ENCODE measurements around the gene ITGB2.
A peak's percentile ranks its signal among the peaks of the same experiment; 100 is the strongest.

Gene ITGB2

DNA sequence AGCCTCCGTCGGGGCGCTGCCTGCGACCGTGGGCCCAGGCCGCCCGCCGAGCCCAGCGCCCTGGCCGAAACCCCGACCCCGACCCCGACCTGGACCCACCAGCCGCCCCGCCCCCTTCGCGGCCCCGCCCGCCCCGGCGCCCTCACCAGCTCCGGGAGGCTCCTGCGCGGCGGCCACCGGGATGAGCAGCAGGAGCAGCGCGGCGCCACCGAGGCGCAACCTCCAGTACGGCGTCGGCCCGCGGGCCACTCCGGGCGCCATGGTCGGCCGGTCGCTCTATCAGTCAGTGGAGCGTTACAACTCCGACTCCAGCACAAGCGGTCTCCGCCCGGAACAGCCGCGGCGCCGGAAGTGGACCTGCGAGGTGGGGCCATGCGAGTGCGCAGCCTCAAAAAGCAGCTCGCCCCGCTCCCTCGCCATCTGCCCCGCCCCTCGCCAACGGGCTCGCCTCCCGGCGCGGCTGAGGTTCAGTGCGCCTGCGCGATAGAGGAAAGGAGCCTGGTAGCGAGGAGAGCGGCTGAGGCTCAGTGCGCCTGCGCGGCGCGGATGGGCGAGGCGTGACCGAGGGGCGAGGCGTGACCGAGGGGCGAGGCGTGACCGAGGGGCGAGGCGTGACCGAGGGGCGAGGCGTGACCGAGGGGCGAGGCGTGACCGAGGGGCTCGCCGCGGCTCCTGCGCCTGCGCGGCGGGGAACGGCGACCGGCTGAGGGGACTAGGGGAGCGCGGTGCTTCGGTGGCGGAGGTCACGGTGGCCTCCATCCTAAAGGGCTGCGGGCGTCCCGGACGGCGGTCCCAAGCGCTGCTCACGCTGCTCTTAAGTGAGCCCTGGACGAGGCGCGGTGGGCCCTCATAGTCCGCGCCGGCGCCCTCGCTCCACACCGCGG, 47.1 kb downstream of the ITGB2 start, which contains the start of gene PTTG1IP:
TSS of gene PTTG1IP (minus strand) at position 335 of the 884 bp plus-strand sequence. CDS start at position 261, 74 bp downstream.
- peak within 1 kb of the TSS; percentile 73 for H3K4me3 ChIP-seq (ENCODE audit: control insufficient read depth, low read depth, low read length)
- TF ChIP-seq, protein P1, sequence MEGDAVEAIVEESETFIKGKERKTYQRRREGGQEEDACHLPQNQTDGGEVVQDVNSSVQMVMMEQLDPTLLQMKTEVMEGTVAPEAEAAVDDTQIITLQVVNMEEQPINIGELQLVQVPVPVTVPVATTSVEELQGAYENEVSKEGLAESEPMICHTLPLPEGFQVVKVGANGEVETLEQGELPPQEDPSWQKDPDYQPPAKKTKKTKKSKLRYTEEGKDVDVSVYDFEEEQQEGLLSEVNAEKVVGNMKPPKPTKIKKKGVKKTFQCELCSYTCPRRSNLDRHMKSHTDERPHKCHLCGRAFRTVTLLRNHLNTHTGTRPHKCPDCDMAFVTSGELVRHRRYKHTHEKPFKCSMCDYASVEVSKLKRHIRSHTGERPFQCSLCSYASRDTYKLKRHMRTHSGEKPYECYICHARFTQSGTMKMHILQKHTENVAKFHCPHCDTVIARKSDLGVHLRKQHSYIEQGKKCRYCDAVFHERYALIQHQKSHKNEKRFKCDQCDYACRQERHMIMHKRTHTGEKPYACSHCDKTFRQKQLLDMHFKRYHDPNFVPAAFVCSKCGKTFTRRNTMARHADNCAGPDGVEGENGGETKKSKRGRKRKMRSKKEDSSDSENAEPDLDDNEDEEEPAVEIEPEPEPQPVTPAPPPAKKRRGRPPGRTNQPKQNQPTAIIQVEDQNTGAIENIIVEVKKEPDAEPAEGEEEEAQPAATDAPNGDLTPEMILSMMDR (IDR thresholded peaks at IDR 0.05; ENCODE audit: control insufficient read depth, insufficient read depth, low read depth, low read length, missing control alignments) = no peak
- DNase-seq (ENCODE audit: low read depth) = peak; percentile 75

DNA sequence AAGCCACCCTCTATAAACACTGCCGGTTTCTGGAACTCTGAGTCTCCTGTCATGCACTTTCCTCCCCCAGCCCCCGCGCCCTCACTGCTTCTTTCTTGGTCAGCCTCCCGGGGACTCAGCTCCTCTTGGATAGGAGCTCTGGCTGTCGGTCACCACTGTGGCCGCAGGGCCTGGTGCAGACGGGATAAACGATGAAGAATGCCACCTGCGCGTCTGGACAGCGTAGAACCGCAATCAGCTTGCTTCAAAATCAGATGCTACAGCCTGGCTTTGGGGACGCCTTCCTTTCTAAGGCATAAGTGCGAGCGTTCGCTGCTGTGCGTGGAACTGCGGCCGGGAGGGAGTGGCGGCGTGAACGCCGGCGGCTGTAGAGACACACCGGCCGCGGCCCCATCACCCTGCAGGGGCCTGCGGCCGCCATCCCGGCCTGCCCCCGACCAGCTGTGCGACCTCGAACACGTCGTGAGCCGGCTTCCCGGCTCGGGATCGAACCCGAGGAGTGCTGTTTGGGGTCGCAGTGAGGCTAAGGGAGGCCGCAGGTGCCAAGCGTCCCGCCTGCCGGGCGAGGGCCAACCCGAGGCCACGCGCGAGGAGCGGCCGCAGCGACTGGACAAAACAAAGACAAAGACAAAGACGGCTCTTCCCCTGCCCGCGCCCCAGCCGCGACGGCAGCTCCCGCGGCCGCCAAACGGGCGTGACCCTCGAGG, 47.9 kb downstream of the ITGB2 start:
- peak overlapping the region; percentile 73 for H3K4me3 ChIP-seq (ENCODE audit: control insufficient read depth, low read depth, low read length)
- no peak for DNase-seq (ENCODE audit: low read depth)
- TF ChIP-seq, protein P1 (IDR thresholded peaks at IDR 0.05; ENCODE audit: control insufficient read depth, insufficient read depth, low read depth, low read length, missing control alignments) = no peak

DNA sequence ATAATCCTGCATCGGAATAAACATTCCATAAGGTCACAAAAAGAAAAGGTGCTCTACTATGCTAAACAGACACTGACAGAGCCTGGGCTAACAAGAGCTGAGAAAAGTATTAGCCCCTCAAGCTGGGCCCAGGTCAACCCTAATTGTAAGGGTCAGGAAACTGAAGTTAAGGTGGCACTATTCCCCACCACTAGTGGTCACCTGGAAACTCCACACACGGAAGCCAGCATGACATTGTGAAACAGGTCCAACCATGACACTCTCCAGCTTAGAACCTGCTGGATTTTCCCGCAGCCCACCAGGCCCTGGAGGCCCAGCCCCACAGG, 48.4 kb downstream of the ITGB2 start:
- DNase-seq (ENCODE audit: low read depth) = no peak
- H3K4me3 ChIP-seq (ENCODE audit: control insufficient read depth, low read depth, low read length) = peak overlapping the region; percentile 73
- TF ChIP-seq, protein P1 (IDR thresholded peaks at IDR 0.05; ENCODE audit: control insufficient read depth, insufficient read depth, low read depth, low read length, missing control alignments) = no peak

DNA sequence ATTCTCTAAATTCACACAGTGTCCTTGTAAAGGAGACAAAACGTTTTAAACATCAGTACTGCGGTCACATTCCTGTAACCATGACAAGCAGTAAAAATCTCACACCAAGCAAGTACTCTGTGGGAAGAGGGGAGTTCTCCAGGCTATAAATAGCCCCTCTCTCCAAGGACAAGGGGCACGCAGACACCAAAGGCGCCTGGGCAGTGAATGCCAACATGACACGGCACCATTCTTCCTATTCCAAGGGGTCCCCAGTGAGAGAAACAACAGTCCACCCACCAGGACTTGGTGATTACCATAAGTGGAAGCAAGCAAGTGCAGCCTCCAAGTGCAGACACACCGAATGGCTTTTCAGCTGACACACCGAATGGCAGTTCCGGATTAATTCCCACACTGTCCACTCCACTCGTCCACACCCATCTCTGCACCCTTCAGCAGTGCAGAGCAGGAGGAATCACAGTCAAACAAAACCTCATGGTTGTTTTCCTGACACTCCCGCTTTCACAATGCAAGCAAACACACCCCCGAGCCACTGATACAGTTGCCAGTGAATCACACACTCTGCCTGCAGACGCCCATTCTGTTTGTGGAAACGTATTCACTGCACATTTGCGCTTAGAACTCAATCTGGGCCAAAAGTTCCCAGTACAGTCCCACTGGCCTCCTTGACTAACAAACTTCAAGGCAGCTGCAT, 49.0 kb downstream of the ITGB2 start:
- DNase-seq (ENCODE audit: low read depth) = peak; percentile 49
- H3K4me3 ChIP-seq (ENCODE audit: control insufficient read depth, low read depth, low read length) = peak overlapping the region; percentile 73
- TF ChIP-seq, protein P1 (IDR thresholded peaks at IDR 0.05; ENCODE audit: control insufficient read depth, insufficient read depth, low read depth, low read length, missing control alignments) = no peak

DNA sequence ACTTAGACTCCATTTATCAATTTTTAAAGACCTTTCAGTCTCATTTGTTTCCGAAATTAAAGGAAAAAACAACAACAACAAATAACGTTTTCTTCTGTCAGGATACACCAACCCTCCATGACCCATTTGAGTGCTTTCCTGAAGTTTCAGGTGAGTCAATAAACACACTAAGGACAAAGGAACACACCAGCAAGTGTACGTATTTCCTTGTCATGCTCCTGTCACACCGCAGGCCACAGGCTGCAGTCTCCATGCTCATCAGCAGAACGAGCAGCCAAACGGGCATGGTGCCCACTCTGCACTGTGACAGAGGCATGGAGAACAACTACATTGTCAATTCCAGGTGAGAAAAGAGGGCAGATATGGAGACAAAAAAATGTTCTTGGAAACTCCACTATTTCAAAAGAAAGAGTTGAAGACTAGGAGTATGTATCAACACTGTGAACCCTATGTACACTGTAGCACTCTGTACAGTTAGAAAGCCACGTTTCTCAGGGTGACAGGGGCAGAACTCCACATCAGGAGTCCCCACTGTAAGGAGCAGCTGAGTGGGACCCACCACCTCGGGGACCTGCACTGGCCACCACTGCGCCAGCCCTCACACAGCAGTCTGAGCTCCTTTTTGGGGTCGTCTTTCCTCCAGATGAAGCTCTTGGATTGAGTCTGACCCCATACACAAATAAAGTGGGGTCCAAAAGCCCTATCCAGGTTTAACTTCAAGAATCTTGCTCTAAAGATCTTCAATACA, 49.8 kb downstream of the ITGB2 start:
- DNase-seq (ENCODE audit: low read depth) = no peak
- H3K4me3 ChIP-seq (ENCODE audit: control insufficient read depth, low read depth, low read length) = peak overlapping the region; percentile 14; the same call in 1 of the 2 replicates
- TF ChIP-seq, protein P1 (IDR thresholded peaks at IDR 0.05; ENCODE audit: control insufficient read depth, insufficient read depth, low read depth, low read length, missing control alignments) = no peak
